SK-N-SH (cell line): Measurements from ENCODE around the gene LEF1. TPM values are rescaled to one million over a fixed set of nuclear protein-coding genes. Genes with fewer than 3 reads are reported as not detected.

Source experiments
- CTCF ChIA-PET: fragments of 300-600, 350-600 bp; formaldehyde crosslinking; extraction: SDS; loops from one replicate; lab custom pipeline; 2021; lab: Yijun Ruan, JAX
- POLR2A ChIA-PET: fragments of 350-600 bp; sonication (Branson Sonifier 250); formaldehyde crosslinking; extraction: SDS; loops from one replicate; lab custom pipeline; 2020; ENCODE audit warnings: antibody characterized with exemption, inconsistent platforms; lab: Yijun Ruan, JAX
- DNase-seq: peaks from one replicate; pipeline ENCODE4 v3.0.0; 2012
- H2AFZ ChIP-seq: fragments of 200-600 bp; sonication (generic); 2 replicates; pipeline ENCODE4 v1.8.1; 2016; ENCODE audit warnings: antibody characterized with exemption, mild to moderate bottlenecking, low read depth
- H3F3A ChIP-seq: fragments of 200-600 bp; sonication (generic); replicated peaks from 2 replicates; pipeline ENCODE3; 2016; ENCODE audit warnings: antibody characterized with exemption, mild to moderate bottlenecking; ENCODE audit not compliant: insufficient read depth
- H3K27ac ChIP-seq, 2 experiments: fragments of 200-500 bp in 1 of 2; fragments of 200-600 bp in 1 of 2; sonication (Bioruptor generic) in 1 of 2; sonication (generic), shearing (Covaris generic) in 1 of 2; 2 replicates each; pipeline versions ENCODE4 v1.5.1 to v1.6.1; 2014 to 2016; ENCODE audit warnings: low read depth in 2 of 2, inconsistent platforms in 1 of 2, low read length in 1 of 2, mild to moderate bottlenecking in 1 of 2, mixed read lengths in 1 of 2
- H3K27me3 ChIP-seq: fragments of 200-600 bp; sonication (generic), shearing (Covaris generic); 2 replicates; pipeline ENCODE4 v1.6.1; 2016; ENCODE audit warnings: mixed run types; ENCODE audit not compliant: insufficient read depth
- H3K36me3 ChIP-seq, 2 experiments: fragments of 200-500 bp in 1 of 2; fragments of 200-600 bp in 1 of 2; sonication (Bioruptor generic) in 1 of 2; sonication (generic) in 1 of 2; replicated peaks in 1 of 2; 2 replicates each; pipeline versions ENCODE3 to v1.5.1; 2014 to 2016; ENCODE audit warnings: low read length in 1 of 2, mild to moderate bottlenecking in 1 of 2; ENCODE audit not compliant: insufficient read depth in 2 of 2, control insufficient read depth in 1 of 2
- H3K4me1 ChIP-seq, 2 experiments: fragments of 200-500 bp in 1 of 2; fragments of 200-600 bp in 1 of 2; sonication (Bioruptor generic) in 1 of 2; sonication (generic), shearing (Covaris generic) in 1 of 2; 2 replicates each; pipeline versions ENCODE4 v1.5.1 to v1.6.1; 2014 to 2016; ENCODE audit warnings: low read depth in 1 of 2, low read length in 1 of 2, mixed run types in 1 of 2; ENCODE audit not compliant: insufficient read depth in 2 of 2, control insufficient read depth in 1 of 2
- H3K4me2 ChIP-seq: fragments of 200-600 bp; sonication (generic), shearing (Covaris generic); 2 replicates; pipeline ENCODE4 v1.6.1; 2017; ENCODE audit warnings: mixed run types
- H3K4me3 ChIP-seq, 2 experiments: fragments of 200-500 bp in 1 of 2; fragments of 200-600 bp in 1 of 2; sonication (Bioruptor generic) in 1 of 2; sonication (generic), shearing (Covaris generic) in 1 of 2; 2 replicates each; pipeline versions ENCODE4 v1.5.1 to v1.8.1; 2014 to 2016; ENCODE audit warnings: low read depth in 2 of 2, inconsistent platforms in 1 of 2, low read length in 1 of 2, mild to moderate bottlenecking in 1 of 2, mixed read lengths in 1 of 2, moderate library complexity in 1 of 2
- H3K79me2 ChIP-seq: fragments of 200-600 bp; sonication (generic); 2 replicates; pipeline ENCODE4 v1.8.1; 2017; ENCODE audit warnings: mild to moderate bottlenecking; ENCODE audit not compliant: insufficient read depth
- H3K9ac ChIP-seq: fragments of 200-600 bp; sonication (generic); 2 replicates; pipeline ENCODE4 v1.6.1; 2017; ENCODE audit warnings: mixed run types
- H3K9me2 ChIP-seq: fragments of 200-600 bp; sonication (generic); 2 replicates; pipeline ENCODE4 v1.6.1; 2017; ENCODE audit warnings: mixed run types
- H3K9me3 ChIP-seq: fragments of 200-600 bp; sonication (generic); 2 replicates; pipeline ENCODE4 v1.6.1; 2017; ENCODE audit warnings: mixed run types, mild to moderate bottlenecking, moderate library complexity
- H4K20me1 ChIP-seq: fragments of 200-600 bp; sonication (generic); 2 replicates; pipeline ENCODE4 v1.6.1; 2017; ENCODE audit warnings: mild to moderate bottlenecking, mixed run types; ENCODE audit not compliant: insufficient read depth
- CHD2 ChIP-seq: fragments of 150-350 bp; IDR thresholded peaks from 2 replicates; pipeline ENCODE4 v1.6.1; 2018; ENCODE audit warnings: low read length; ENCODE audit not compliant: partially characterized antibody
- ELF1 ChIP-seq: IDR thresholded peaks from 2 replicates; pipeline ENCODE4 v1.4.0; 2012
- EP300 ChIP-seq, 2 experiments: IDR thresholded peaks; 2 replicates each; pipeline versions ENCODE4 v1.4.0 to v1.6.1; 2012; ENCODE audit warnings: borderline replicate concordance in 1 of 2, low read depth in 1 of 2, low read length in 1 of 2
- EZH2phosphoT487 ChIP-seq: fragments of 200-600 bp; sonication (generic); IDR thresholded peaks from 2 replicates; pipeline ENCODE4 v1.6.1; 2017; ENCODE audit warnings: low read depth, mixed run types, mild to moderate bottlenecking, antibody characterized with exemption, moderate library complexity, borderline replicate concordance
- FOSL2 ChIP-seq: IDR thresholded peaks from 2 replicates; pipeline ENCODE4 v1.4.0; 2012; ENCODE audit warnings: low read depth, mild to moderate bottlenecking, moderate library complexity, borderline replicate concordance
- FOXJ3 ChIP-seq: sonication (generic); formaldehyde crosslinking; IDR thresholded peaks from 2 replicates; pipeline ENCODE4 v1.5.1; 2020; ENCODE audit warnings: mild to moderate bottlenecking, missing genetic modification reagents
- FOXM1 ChIP-seq: IDR thresholded peaks from 2 replicates; pipeline ENCODE4 v1.4.0; 2012; ENCODE audit warnings: low read depth, mild to moderate bottlenecking
- MXI1 ChIP-seq: IDR thresholded peaks from 2 replicates; pipeline ENCODE4 v1.6.1; 2012; ENCODE audit warnings: mild to moderate bottlenecking, low read depth, low read length, improper control_type of control experiment
- NFIC ChIP-seq: IDR thresholded peaks from 2 replicates; pipeline ENCODE4 v1.4.0; 2012; ENCODE audit warnings: borderline replicate concordance
- RAD21 ChIP-seq: IDR thresholded peaks from 2 replicates; pipeline ENCODE4 v1.6.1; 2012; ENCODE audit warnings: mild to moderate bottlenecking, low read length
- REST ChIP-seq: IDR thresholded peaks from 2 replicates; pipeline ENCODE4 v1.6.1; 2012; ENCODE audit warnings: mild to moderate bottlenecking, low read depth, low read length, moderate library complexity
- RFX5 ChIP-seq: IDR thresholded peaks from 2 replicates; pipeline ENCODE4 v1.6.1; 2012; ENCODE audit warnings: mild to moderate bottlenecking, improper control_type of control experiment, low read length
- SIN3A ChIP-seq: IDR thresholded peaks from 2 replicates; pipeline ENCODE4 v1.6.1; 2012; ENCODE audit warnings: low read depth, mild to moderate bottlenecking, low read length, moderate library complexity, borderline replicate concordance
- SMC3 ChIP-seq: IDR thresholded peaks from 2 replicates; pipeline ENCODE4 v1.6.1; 2012; ENCODE audit warnings: low read depth, low read length, improper control_type of control experiment
- TAF1 ChIP-seq: IDR thresholded peaks from 2 replicates; pipeline ENCODE4 v1.6.1; 2012; ENCODE audit warnings: low read depth, mild to moderate bottlenecking, low read length, moderate library complexity, borderline replicate concordance
- TCF12 ChIP-seq: IDR thresholded peaks from 2 replicates; pipeline ENCODE4 v1.4.0; 2012
- TEAD4 ChIP-seq: IDR thresholded peaks from 2 replicates; pipeline ENCODE4 v1.4.0; 2012; ENCODE audit warnings: mild to moderate bottlenecking, borderline replicate concordance; ENCODE audit not compliant: insufficient read depth
- YY1 ChIP-seq: IDR thresholded peaks from 2 replicates; pipeline ENCODE4 v1.4.0; 2012; ENCODE audit warnings: low read depth, mild to moderate bottlenecking
- WGBS: methylation state at CpG from one replicate; pipeline ENCODE4 v1.1.6; 2017; ENCODE audit warnings: low lambda C conversion rate; 5-methylcytosine and 5-hydroxymethylcytosine counted together
- polyA plus RNA-seq, 3 experiments: library from polyadenylated mRNA; depleted of rRNA; stranded (reverse); fragments of >200 nt; gene quantifications; 2 replicates each; pipeline ENCODE4 v1.2.3, GENCODE V29; 2012
- TF ChIP-seq, protein P1 (sequence below): fragments of 150-350 bp; IDR thresholded peaks from 2 replicates; pipeline ENCODE4 v1.6.1; 2016; ENCODE audit warnings: mild to moderate bottlenecking, low read depth, low read length

LEF1 gene
- polyA plus RNA-seq, 1 of the 3 experiments (the other 2 are of a cell fraction): 0.36 TPM

GRCh38 chr4:108143515-108143914 lies 25.2 kb downstream of the LEF1 start:
- POLR2A ChIA-PET: no interaction called here
- H3K27ac ChIP-seq: no peak overlapping the region

GRCh38 chr4:108142870-108143269 lies 25.9 kb downstream of the LEF1 start:
- Histone ChIP-seq H3K27me3 (peaks cover 30% of the 10 kb centered on the region), H3K79me2 (no peaks in the 10 kb centered on the region), H3K4me2 (no peak overlapping the region), H3K9ac (no peak overlapping the region), H2AFZ (no peak overlapping the region), H3K4me3 (no peak overlapping the region), H3K9me2 (no peaks in the 10 kb centered on the region), H3K9me3 (no peaks in the 10 kb centered on the region), H3K27ac (no peak overlapping the region), H3K36me3 (no peaks in the 10 kb centered on the region), H3K4me1 (no peaks in the 10 kb centered on the region), H4K20me1 (no peaks in the 10 kb centered on the region), H3F3A (no peaks in the 10 kb centered on the region)
- POLR2A ChIA-PET: no interaction called here
- WGBS: 3% methylated on average over 2 of the region's 2 CpGs
- CTCF ChIA-PET: no interaction called here
- DNase-seq: no peak
- TF ChIP-seq EP300 (IDR thresholded peaks at IDR 0.05; ENCODE audit: borderline replicate concordance in 1 of 2, low read depth in 1 of 2, low read length in 1 of 2) (no peak), TEAD4 (no peak), REST (no peak), NFIC (no peak), CHD2 (no peak), ELF1 (no peak), TCF12 (no peak), TAF1 (no peak), SMC3 (no peak), FOSL2 (no peak), RAD21 (no peak), SIN3A (no peak), YY1 (no peak), FOXM1 (no peak), RFX5 (no peak), MXI1 (no peak), EZH2phosphoT487 (no peak), FOXJ3 (CRISPR knock-in tag) (no peak)
- TF ChIP-seq, protein P1, sequence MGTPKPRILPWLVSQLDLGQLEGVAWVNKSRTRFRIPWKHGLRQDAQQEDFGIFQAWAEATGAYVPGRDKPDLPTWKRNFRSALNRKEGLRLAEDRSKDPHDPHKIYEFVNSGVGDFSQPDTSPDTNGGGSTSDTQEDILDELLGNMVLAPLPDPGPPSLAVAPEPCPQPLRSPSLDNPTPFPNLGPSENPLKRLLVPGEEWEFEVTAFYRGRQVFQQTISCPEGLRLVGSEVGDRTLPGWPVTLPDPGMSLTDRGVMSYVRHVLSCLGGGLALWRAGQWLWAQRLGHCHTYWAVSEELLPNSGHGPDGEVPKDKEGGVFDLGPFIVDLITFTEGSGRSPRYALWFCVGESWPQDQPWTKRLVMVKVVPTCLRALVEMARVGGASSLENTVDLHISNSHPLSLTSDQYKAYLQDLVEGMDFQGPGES: no peak
- TF ChIP-seq, all 33 proteins: peak for 0

More at GRCh38 chr4:108143515-108143914, 25.2 kb downstream of the LEF1 start:
- no peaks in the 10 kb centered on the region for H3K79me2 ChIP-seq
- H3K9me3 ChIP-seq: no peaks in the 10 kb centered on the region
- TF ChIP-seq ELF1: no peak
- TF ChIP-seq FOSL2: no peak
- no peak for TF ChIP-seq TAF1
- H3K4me3 ChIP-seq: no peak overlapping the region
- H3K36me3 ChIP-seq: no peaks in the 10 kb centered on the region
- H3F3A ChIP-seq: no peaks in the 10 kb centered on the region
- H3K27me3 ChIP-seq: peaks cover 30% of the 10 kb centered on the region
- H3K4me1 ChIP-seq: no peaks in the 10 kb centered on the region
- H3K9me2 ChIP-seq: no peaks in the 10 kb centered on the region
- no peak overlapping the region for H3K4me2 ChIP-seq
- 10% methylated on average over 4 of the region's 4 CpGs for WGBS
- DNase-seq: no peak
- H4K20me1 ChIP-seq: no peaks in the 10 kb centered on the region
- CTCF ChIA-PET: no interaction called here
- no peak overlapping the region for H3K9ac ChIP-seq
- no peak overlapping the region for H2AFZ ChIP-seq
